ENCODE results near the gene AHDC1.

AHDC1 gene

GRCh38 chr1:27614625-27615344 is 10.8 kb upstream of the AHDC1 start:
- no peak for DNase-seq

- no peak for DNase-seq
These were observed 10.2 kb upstream of the AHDC1 start for GRCh38 chr1:27614043-27614624.

GRCh38 chr1:27612718-27613117 is 8.8 kb upstream of the AHDC1 start:
- DNase-seq = no peak

- DNase-seq = no peak
These were observed 7.5 kb upstream of the AHDC1 start for GRCh38 chr1:27611450-27611849.

GRCh38 chr1:27609618-27610240 is 5.8 kb upstream of the AHDC1 start:
- no peak for DNase-seq

- peak; percentile 31 for DNase-seq
These were observed 5.2 kb upstream of the AHDC1 start for GRCh38 chr1:27609210-27609555.

- DNase-seq = no peak
These were observed 3.4 kb upstream of the AHDC1 start for GRCh38 chr1:27607239-27607804.

GRCh38 chr1:27606708-27607238 is 2.8 kb upstream of the AHDC1 start:
- peak; percentile 50 for DNase-seq

- DNase-seq = peak; percentile 78
These were observed 2.1 kb upstream of the AHDC1 start for GRCh38 chr1:27605796-27606707.

- no peak for DNase-seq
These were observed 1.4 kb upstream of the AHDC1 start for GRCh38 chr1:27605300-27605766.

- peak; percentile 42 for DNase-seq
These were observed 795 bp upstream of the AHDC1 start for GRCh38 chr1:27604579-27605299.

- DNase-seq = peak; percentile 76
These were observed 649 bp downstream of the AHDC1 start for GRCh38 chr1:27603309-27603680.

- DNase-seq = peak; percentile 74
These were observed 1.3 kb downstream of the AHDC1 start for GRCh38 chr1:27602462-27603308.

- DNase-seq = peak; percentile 26
These were observed 2.0 kb downstream of the AHDC1 start for GRCh38 chr1:27601771-27602461.

GRCh38 chr1:27601321-27601770 is 2.6 kb downstream of the AHDC1 start:
- DNase-seq = no peak

GRCh38 chr1:27600498-27601175 is 3.3 kb downstream of the AHDC1 start:
- DNase-seq = no peak

GRCh38 chr1:27599605-27600497 is 4.1 kb downstream of the AHDC1 start:
- DNase-seq = peak; percentile 27

GRCh38 chr1:27598902-27599528 is 4.9 kb downstream of the AHDC1 start:
- DNase-seq = peak; percentile 25

All from DMS53 (cell line).